ENCODE results near the gene TAS1R2. TPM values are rescaled to one million over a fixed set of nuclear protein-coding genes. Genes with fewer than 3 reads are reported as not detected.
"Not testable (repeated sequence)": the region's sequence is repeated elsewhere in the genome, so short reads cannot be mapped to it uniquely, and the experiment has no call there.

Gene TAS1R2
- total RNA-seq, 1 donor from 2014 or later = 0.98 TPM

- no peaks in the 10 kb centered on the region for H3K4me1 ChIP-seq
- TF ChIP-seq POLR2AphosphoS5 (IDR thresholded peaks at IDR 0.05; ENCODE audit: insufficient read depth in 1 of 2, low read depth in 1 of 2) = no peak
- TF ChIP-seq, protein P1, sequence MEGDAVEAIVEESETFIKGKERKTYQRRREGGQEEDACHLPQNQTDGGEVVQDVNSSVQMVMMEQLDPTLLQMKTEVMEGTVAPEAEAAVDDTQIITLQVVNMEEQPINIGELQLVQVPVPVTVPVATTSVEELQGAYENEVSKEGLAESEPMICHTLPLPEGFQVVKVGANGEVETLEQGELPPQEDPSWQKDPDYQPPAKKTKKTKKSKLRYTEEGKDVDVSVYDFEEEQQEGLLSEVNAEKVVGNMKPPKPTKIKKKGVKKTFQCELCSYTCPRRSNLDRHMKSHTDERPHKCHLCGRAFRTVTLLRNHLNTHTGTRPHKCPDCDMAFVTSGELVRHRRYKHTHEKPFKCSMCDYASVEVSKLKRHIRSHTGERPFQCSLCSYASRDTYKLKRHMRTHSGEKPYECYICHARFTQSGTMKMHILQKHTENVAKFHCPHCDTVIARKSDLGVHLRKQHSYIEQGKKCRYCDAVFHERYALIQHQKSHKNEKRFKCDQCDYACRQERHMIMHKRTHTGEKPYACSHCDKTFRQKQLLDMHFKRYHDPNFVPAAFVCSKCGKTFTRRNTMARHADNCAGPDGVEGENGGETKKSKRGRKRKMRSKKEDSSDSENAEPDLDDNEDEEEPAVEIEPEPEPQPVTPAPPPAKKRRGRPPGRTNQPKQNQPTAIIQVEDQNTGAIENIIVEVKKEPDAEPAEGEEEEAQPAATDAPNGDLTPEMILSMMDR (IDR thresholded peaks at IDR 0.05) = no peak
- TF ChIP-seq POLR2A (IDR thresholded peaks at IDR 0.05) = no peak
- intact Hi-C loops (cut with DNase I) = no loop called here
- H3K4me3 ChIP-seq = no peak overlapping the region
- H3K27me3 ChIP-seq = no peaks in the 10 kb centered on the region
- no peaks in the 10 kb centered on the region for H3K36me3 ChIP-seq
- no peaks in the 10 kb centered on the region for H3K9me3 ChIP-seq
- no peak for DNase-seq (ENCODE audit: extremely low spot score in 2 of 2)
- H3K27ac ChIP-seq = no peak overlapping the region
These were observed 3.9 kb downstream of the TAS1R2 start for GRCh38 chr1:18855573-18855972.

DNA sequence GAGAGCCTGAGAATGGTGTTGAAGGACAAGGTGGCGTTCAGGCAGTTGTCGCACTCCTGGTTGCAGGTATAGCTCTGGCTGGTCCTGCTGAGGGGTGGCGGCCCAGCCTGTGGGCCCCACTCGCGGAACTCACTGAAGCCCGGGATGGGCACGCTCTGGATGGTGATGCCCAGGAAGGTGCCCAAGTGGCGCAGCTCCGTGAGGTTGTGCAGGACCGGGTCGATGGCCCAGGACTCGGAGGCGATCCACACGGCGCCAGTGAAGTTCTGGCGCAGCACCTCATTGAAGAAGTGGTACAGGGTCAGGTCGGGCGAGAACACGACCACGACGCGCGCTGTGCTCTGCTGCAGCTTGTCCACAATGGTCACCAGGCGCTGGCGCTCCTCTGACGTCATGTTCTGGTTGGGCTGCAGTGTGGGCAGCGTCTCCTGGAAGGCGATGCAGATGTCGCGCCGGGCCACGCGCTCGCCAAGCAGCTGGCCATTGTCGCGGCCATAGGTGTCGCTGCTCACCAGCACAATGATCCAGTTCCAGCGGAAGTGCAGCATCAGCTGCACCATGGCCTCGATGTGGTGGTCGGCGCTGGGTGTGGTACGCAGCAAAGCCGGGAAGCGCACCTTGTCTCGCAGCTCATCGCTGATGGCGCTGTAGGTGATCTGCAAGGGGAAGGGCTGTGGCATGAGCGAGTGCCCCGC lies 5.0 kb downstream of the TAS1R2 start:
- H3K4me1 ChIP-seq = no peaks in the 10 kb centered on the region
- intact Hi-C loops (cut with DNase I) = no loop called here
- H3K27me3 ChIP-seq = no peaks in the 10 kb centered on the region
- DNase-seq (ENCODE audit: extremely low spot score in 2 of 2) = no peak
- TF ChIP-seq POLR2A (IDR thresholded peaks at IDR 0.05) (no peak), POLR2AphosphoS5 (IDR thresholded peaks at IDR 0.05; ENCODE audit: insufficient read depth in 1 of 2, low read depth in 1 of 2) (no peak)
- TF ChIP-seq, protein P1 (IDR thresholded peaks at IDR 0.05) = no peak
- no peak overlapping the region for H3K27ac ChIP-seq
- H3K36me3 ChIP-seq = no peaks in the 10 kb centered on the region
- no peaks in the 10 kb centered on the region for H3K9me3 ChIP-seq
- no peak overlapping the region for H3K4me3 ChIP-seq

- H3K27me3 ChIP-seq = no peaks in the 10 kb centered on the region
- no peaks in the 10 kb centered on the region for H3K4me1 ChIP-seq
- TF ChIP-seq POLR2AphosphoS5 (IDR thresholded peaks at IDR 0.05; ENCODE audit: insufficient read depth in 1 of 2, low read depth in 1 of 2) (no peak), POLR2A (IDR thresholded peaks at IDR 0.05) (no peak)
- TF ChIP-seq, protein P1 (IDR thresholded peaks at IDR 0.05) = no peak
- no peak overlapping the region for H3K4me3 ChIP-seq
- H3K27ac ChIP-seq = no peak overlapping the region
- H3K36me3 ChIP-seq = no peaks in the 10 kb centered on the region
- DNase-seq (ENCODE audit: extremely low spot score in 2 of 2) = no peak
- intact Hi-C loops (cut with DNase I) = no loop called here
- no peaks in the 10 kb centered on the region for H3K9me3 ChIP-seq
These were observed 7.0 kb downstream of the TAS1R2 start for GRCh38 chr1:18852501-18852900.

DNA sequence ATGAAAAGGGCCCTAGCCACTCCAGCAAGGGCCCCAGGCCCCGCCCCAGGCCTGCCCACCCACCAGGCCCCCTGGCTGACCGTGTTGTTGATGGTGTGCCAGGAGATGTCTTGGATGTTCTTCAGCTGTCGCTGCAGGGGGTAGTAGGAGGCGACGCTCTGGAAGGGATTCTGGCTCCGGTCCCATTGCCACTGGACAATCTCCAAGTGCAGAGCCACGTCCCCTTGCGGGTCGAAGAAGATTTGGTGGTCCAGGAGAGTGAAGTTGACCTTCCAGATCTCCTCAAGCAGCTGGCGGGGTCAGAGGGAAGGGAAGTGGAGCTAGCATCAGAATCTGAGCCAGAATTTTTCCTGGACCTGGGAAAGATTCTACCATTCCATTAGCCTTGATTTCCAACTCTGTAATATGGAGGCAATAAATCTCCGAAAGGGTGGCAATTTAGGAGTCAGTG lies 10.2 kb downstream of the TAS1R2 start:
- intact Hi-C loops (cut with DNase I) = no loop called here
- Histone ChIP-seq H3K27ac (no peak overlapping the region), H3K36me3 (no peaks in the 10 kb centered on the region), H3K4me1 (no peaks in the 10 kb centered on the region), H3K9me3 (no peaks in the 10 kb centered on the region), H3K4me3 (no peak overlapping the region), H3K27me3 (no peaks in the 10 kb centered on the region)
- DNase-seq (ENCODE audit: extremely low spot score in 2 of 2) = no peak
- TF ChIP-seq, protein P1 (IDR thresholded peaks at IDR 0.05) = no peak
- TF ChIP-seq POLR2A (IDR thresholded peaks at IDR 0.05) (no peak), POLR2AphosphoS5 (IDR thresholded peaks at IDR 0.05; ENCODE audit: insufficient read depth in 1 of 2, low read depth in 1 of 2) (no peak)

- H3K27ac ChIP-seq; H3K9me3 ChIP-seq; H3K27me3 ChIP-seq; DNase-seq (ENCODE audit: extremely low spot score in 2 of 2); H3K4me1 ChIP-seq; intact Hi-C loops (cut with DNase I); H3K4me3 ChIP-seq; H3K36me3 ChIP-seq: not testable (repeated sequence)
These were observed 11.7 kb downstream of the TAS1R2 start for GRCh38 chr1:18847723-18848122.
